ENCODE data around the gene COL4A2.

GRCh38 chr13:110509971-110510786 is 203.1 kb downstream of the COL4A2 start:
- TF ChIP-seq SUZ12 (IDR thresholded peaks at IDR 0.05) (no peak), BHLHE40 (IDR thresholded peaks at IDR 0.05; ENCODE audit: borderline replicate concordance) (no peak), FOXA1 (IDR thresholded peaks at IDR 0.05) (no peak), SP1 (IDR thresholded peaks at IDR 0.05) (no peak), NFRKB (IDR thresholded peaks at IDR 0.05) (no peak), HDGF (IDR thresholded peaks at IDR 0.05; ENCODE audit: borderline replicate concordance) (no peak), ZNF384 (IDR thresholded peaks at IDR 0.05) (no peak), ELF4 (IDR thresholded peaks at IDR 0.05) (no peak), TARDBP (IDR thresholded peaks at IDR 0.05) (no peak), FOXK2 (IDR thresholded peaks at IDR 0.05) (no peak), FOXM1 (IDR thresholded peaks at IDR 0.05; ENCODE audit: borderline replicate concordance) (no peak), PKNOX1 (IDR thresholded peaks at IDR 0.05) (no peak)
